ENCODE results near the gene PRSS50. TPM values are rescaled to one million over a fixed set of nuclear protein-coding genes. Genes with fewer than 3 reads are reported as not detected.
A peak's percentile ranks its signal among the peaks of the same experiment; 100 is the strongest.

PRSS50 gene
- total RNA-seq, 1 experiment from 2014 or later = not detected

DNA sequence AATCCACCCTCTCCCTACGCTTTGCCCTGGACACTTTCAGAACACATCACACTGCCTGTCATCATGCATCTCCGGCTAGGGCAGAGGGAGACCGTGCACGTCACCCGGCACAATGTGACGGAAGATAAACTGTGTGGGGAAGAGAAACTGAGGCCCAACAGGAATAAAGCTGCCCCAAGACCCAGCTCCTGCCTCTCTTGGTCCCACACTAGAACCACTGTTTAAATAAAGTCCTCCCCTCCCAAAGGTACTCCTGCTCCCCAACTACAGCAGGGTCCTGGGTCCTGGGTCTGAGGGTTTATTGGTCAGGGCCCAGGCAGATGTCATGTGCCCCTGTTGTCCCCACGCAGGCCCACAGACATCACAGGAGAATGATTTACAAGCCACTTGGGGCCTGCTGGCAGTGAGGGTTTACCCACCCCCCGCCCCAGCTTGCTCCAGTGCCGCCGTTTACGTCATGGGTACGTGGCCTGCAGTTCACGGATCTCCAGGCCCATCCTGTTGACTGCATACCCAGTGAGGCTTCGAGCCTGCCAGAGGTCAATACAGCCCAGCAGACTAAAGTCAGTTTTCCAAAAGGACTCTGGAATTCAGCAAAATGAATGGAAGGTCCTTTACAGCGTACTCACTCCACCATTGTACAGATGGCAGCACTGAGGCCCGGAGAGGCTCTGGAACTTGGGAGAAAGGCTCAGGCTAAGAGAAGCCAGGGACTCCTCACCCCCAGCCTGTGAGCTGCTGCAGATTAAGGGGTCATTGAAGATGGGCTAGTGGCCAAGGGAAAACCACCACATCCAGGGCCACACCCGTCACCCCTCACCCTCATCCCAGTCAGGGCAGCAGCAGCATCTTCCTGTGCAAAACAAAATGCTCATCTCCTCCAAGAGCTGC lies 47.4 kb downstream of the PRSS50 start:
- DNase-seq (ENCODE audit: low read depth) = no peak

DNA sequence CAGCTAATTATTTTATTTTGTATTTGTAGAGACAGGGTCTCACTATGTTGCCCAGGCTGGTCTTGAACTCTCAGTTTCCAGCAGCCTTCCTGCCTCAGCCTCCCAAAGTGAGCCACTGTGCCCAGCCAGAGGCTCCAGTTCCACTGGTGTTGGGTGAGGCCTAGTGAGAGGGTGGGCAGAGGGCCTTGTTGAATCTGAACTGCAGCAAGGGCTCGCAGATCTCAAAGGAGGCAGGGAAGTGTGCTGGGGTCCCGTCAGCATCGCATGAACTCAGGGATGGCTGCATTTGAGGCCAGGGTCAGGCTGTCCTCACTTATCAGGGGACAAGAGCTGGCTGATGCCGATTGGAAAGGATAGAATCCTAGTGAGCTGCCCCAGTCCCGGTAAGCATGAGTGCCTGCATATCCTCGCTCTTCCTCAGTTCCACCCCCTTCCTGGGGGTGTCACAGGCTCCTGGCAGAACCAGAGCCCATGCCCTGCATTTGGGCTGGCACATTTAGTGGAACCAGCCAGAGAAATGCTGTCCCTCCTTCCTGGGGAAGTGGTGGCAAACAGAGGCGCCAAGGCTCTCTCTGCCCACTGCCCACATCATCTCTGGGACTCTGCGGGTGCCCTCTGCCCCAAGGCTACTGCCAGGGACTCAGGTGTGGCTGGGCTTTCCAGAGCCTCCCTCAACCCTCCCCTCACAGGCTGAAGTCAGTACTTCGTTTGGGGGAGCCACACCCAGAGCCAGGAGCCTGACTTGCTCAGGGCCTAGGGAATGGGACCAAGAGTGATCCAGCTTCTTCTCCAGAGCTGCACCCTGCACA lies 48.3 kb downstream of the PRSS50 start:
- no peak for DNase-seq (ENCODE audit: low read depth)

DNA sequence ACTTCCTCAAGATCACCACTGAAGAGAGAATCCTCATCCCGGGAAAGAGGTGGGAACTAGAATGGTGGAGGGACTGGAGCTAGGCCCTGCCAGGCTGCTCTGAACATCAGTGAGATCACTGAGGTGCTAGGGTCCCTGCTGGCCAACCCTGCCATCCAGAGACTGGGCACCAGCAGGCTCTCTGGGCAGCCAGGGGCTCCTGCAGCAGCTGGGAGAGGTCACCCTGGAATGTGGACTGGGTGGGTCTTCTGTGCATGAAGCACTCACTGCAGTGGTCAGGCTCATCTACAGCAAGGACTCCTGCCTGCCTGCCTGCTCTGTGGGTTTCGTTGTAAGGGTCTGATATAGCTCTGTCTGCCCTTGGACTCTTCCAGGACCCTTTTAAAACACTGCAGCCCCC lies 49.1 kb downstream of the PRSS50 start:
- DNase-seq (ENCODE audit: low read depth) = no peak

DNA sequence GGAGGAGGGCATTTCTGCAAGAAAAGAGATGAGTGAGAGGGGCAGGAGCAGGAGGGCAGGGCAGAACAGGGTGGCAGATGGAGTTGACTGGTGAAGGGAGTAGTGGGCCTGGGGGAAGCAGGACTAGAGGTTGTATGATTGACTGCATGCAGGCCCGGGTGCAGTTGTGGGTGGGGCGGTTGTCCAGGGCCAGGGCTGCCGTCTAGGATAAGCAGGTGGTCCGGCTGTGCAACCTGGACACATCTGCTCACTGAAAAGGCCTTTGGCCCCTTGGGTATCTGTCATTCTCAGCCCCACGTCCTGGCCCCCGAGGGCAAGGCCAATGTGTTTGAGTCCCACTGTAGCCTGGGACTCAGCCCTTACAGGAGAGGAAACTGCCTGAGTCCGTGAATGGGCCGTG lies 49.6 kb downstream of the PRSS50 start:
- no peak for DNase-seq (ENCODE audit: low read depth)

DNA sequence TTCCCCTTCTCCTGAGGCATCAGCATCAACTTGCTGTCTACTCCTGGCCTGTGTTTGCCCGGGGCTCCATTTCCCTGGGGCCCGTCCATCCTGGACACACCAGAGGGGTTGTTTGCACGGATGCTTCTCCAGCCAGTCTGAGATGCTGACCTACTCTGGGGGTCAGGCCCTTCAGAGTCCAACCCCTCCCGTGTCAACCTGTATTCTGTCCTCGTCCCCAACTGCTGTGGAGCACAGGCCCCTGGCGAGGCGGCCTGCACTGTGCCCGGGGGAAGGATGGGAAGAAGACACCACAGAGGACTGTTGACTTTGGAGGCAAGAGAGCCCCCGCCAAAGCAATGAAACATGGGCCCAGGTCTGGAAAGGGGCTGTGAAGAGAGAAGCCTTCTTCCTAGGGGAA lies 50.0 kb downstream of the PRSS50 start:
- DNase-seq (ENCODE audit: low read depth) = no peak

DNA sequence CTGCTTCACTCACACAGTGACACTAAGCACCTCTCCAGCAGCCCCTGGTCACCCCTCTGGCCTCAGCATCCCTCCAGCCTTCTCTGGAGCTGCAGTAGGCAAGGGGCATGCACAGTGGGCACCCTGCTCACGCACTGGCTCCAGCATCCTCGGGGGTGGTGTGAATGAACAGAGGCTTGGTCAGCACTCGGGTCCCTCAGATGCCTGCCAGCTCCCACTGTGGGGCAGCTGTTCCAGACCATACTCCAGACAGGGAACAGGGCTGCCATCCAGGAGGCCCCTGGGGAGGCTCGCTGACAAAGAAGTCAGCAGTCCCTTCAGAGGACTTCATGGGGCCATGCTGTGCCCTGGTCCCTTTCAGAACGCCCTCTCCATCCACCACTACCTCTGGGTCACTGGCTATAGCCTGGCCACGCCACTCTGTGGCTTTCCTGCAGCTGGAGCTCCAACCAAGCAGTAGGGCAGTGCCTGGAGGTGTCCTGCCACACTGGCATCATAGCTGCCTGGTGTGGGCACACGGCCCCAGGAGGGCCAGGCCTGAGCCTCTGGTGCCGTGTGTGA lies 50.5 kb downstream of the PRSS50 start:
- no peak for DNase-seq (ENCODE audit: low read depth)

DNA sequence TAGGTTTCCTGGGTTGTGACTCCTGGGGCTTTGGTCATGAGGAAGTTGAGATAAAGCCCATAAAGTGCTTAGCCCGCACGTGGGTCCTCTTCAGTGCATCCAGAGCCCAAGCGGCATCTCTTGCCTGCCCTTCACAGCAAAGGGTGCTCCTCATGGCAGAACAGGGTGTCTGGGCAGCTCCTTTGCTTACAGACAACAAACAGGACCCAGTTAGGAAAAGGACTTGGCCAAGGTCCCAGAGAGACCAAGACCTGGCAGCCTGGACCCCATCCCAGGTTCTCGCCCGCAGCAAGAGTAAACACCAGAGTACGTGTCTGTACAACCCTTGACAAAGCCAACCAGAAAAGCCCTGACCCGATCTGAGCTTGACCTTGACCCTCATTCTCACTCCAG lies 51.2 kb downstream of the PRSS50 start:
- no peak for DNase-seq (ENCODE audit: low read depth)

DNA sequence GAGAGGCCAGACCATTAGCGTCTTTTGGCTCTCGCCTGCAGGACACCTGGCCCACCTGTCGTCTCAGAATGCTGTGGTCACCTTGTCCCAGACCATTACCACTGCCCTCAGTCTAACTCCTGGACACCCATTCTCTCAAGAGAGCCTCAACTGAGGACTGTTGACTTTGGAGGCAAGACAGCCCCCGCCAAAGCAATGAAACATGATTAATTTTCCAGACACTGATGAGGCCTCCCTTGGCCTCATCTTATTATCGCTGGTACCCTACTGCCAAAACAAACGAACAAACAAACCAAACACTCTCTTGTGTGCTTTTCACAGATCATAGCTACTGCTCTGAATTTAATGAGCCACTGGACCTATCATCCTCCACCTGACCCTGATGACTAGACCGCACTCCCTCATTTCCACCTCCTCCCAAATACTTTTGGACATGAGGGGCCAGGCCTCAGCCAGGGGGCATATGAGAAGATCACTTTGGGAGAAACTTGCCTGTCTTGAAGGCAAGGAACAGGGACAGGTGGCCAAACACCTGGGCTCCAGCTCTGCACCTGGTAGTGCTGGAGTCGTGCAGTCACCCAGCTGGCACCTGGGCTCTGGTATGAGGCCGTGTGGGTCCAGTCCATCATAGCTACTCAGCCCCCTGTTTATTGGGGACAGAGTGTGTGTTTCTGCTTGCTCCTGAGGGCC lies 51.8 kb downstream of the PRSS50 start:
- no peak for DNase-seq (ENCODE audit: low read depth)

DNA sequence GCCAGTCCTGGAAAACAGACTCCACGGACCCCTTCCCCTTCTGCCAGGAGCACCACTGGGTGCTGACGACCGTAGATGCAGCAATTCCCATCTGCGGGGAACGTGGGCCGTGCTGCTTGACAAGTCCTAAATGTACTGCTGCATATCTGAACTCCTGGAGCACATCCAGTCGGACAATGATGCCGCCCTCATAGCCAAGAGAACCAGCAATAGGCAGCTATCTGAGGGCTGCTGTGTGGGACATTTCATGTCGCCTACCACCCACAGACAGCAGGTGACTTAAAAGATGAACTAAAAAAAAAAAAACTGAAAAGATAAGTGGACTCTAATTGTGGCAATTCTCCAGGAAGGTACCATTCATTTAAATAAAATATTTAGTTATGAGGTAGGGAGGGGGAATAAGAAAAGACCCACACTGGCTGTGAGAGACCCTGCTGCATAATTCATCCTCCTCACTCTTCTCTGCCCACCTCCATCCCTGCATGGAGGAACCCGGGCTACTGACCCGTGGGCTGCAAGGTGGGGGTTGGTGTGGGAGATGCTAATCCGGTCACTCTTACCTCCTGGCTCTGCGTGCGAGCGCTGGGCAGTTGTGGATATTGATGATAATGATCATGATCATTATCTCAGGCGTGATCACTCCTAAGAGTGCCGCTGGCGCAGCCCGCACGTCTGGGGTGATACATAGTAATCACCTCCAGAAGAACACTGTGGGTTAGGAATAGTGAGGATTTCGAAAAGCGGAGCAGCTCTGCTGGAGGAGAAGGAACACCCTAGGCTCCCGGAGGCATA lies 52.5 kb downstream of the PRSS50 start:
- no peak for DNase-seq (ENCODE audit: low read depth)

DNA sequence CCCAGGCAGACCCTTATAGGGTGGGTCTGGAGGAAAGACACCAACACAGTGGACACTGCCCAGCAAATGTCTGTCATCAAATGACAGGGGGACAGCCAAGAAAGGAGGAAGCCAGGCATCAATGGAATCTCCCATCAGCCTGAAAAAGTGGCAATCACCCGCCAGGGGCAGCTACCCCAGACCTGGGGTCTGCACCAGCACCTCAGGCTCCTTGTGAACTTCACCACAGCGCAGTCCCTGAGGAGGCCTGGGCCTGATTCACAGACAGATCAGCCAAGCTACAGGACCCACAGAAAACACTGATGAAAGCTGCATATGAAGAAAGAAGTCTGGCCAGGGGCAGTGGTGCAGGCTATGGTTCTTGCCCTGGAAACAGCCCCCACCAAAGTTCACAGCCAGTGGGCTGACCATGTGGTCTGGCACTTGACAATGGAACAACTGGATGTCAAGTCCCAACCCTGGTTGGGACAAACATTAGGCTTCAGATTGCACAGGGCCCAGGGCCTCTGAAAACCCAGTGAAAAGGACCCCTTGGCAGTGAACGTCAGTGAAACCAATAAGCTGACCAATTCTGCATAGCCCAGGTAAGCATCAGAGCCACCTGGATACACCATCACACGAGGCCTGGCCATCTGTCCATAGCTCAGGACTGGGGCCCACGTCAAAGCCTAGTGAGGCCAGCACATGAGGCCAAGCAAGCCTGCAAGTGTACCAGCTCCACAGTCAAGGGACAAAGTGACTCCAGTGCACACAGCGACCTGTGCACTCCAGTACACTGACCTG lies 53.3 kb downstream of the PRSS50 start:
- DNase-seq (ENCODE audit: low read depth) = no peak

DNA sequence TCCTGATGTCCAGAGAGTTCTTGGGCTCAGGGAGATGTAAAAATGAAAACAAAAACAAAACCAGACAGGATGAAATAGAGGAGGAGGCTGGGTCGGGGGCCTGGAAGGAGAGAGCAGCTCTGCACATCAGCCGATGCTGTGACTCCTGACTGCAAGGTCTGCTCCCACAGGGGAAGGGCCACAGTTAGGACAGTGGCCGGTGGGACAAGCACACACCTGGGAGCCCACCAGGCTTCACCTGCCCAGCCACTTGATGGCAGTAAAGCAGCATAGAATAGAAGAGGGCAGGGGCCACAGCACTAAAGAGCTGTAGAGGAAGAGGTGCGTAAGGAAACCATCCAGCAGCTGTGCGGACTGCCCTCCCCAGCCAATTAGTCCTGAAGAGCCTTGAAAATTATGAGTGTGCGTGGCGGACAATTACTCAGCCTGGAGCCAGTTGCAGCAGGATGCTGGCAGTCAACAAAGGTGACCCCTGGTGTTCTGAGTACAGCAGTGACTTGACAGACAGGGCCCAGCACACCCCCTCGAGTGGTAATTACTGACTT lies 54.0 kb downstream of the PRSS50 start:
- DNase-seq (ENCODE audit: low read depth) = peak; percentile 11

DNA sequence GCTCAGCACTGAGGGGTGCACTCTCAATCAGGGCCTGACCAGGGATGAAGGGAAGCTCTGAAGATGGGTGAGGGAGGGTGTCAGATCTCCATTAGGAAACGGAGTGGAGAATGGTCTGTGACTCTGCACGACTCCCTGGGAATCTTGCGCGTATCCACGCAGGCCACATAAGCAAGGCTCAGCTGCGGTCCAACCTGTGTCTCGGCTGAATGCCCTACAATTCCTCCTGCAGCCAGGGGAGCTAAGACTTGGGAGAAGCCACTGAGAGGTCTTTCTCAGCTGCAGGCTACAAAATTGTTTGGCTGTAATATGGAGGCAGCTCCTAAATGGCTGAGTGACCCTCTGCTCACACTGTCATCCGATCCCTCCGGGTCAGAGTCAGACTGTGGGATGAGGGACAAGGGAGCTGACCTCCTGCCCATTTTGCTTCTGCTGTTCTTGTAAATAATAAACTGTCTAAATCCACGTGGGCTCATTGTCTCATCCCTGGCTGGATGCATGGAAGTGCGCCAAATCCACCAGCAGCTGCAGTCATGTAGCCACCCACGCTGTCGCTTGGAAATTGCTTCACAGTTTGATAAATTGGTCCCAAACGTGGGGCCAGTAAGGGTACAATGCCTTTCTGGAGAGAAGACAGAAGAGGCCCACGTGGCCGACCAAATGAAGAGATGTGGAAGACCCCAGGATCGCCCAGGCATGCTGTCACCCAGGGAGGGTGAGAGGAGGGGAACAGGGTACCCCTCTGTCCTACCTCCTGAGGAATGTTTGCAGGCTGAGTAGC lies 54.7 kb downstream of the PRSS50 start:
- no peak for DNase-seq (ENCODE audit: low read depth)

Other genes with a start within 250 kb of the PRSS50 start
- gene RTP3, start 219.9 kb downstream of the PRSS50 start, total RNA-seq (2014; rRNA removed; shearing (Covaris generic)) = not detected in 2 replicates
- 0.36 and 0.40 TPM in 2 replicates for gene LRRC2, start 151.6 kb downstream of the PRSS50 start, total RNA-seq (2014; rRNA removed; shearing (Covaris generic))
- not detected in 2 replicates for gene FAM240A, start 105.3 kb downstream of the PRSS50 start, total RNA-seq (2014; rRNA removed; shearing (Covaris generic))
- gene ALS2CL, start 24.2 kb downstream of the PRSS50 start, total RNA-seq (2014; rRNA removed; shearing (Covaris generic)) = 0.74 and 0.86 TPM in 2 replicates
- not detected in 2 replicates for gene TMIE, start 16.5 kb downstream of the PRSS50 start, total RNA-seq (2014; rRNA removed; shearing (Covaris generic))
- gene MYL3, start 145.6 kb upstream of the PRSS50 start, total RNA-seq (2014; rRNA removed; shearing (Covaris generic)) = not detected in 2 replicates
- gene PTH1R, start 159.9 kb upstream of the PRSS50 start, total RNA-seq (2014; rRNA removed; shearing (Covaris generic)) = not detected in 2 replicates

Data from Daoy (cell line).